WTC11 (cell line): Measurements from ENCODE around the gene LYZ. TPM values are rescaled to one million over a fixed set of nuclear protein-coding genes. Genes with fewer than 3 reads are reported as not detected.

Experiments
- ATAC-seq: fragments of 200-7000 bp; cut with Tn5 transposase; 2 replicates; pipeline ENCODE4 v1.10.0; 2021; ENCODE audit warnings: mild to moderate bottlenecking, moderate library complexity
- CTCF ChIA-PET: fragments of 300-600 bp; sonication (Branson Sonifier 250); formaldehyde crosslinking; loops from one replicate; lab custom pipeline; 2021; ENCODE audit warnings: antibody characterized with exemption; lab: Charles Lee
- POLR2A ChIA-PET: fragments of 350-600 bp; sonication (Branson Sonifier 250); formaldehyde crosslinking; loops from one replicate; lab custom pipeline; 2021; ENCODE audit warnings: antibody characterized with exemption; lab: Charles Lee
- DNase-seq: peaks from one replicate; pipeline ENCODE4 v3.0.0; 2021; ENCODE audit warnings: low spot score
- H3K27ac Mint-ChIP-seq: 2 replicates; pipeline ENCODE4 v1.8.0; 2021; ENCODE audit warnings: mixed read lengths
- H3K27me3 Mint-ChIP-seq: 2 replicates; pipeline ENCODE4 v1.8.0; 2021; ENCODE audit warnings: low read depth, mild to moderate bottlenecking, moderate library complexity, mixed read lengths
- H3K36me3 Mint-ChIP-seq: 2 replicates; pipeline ENCODE4 v1.8.0; 2021; ENCODE audit warnings: mixed read lengths
- H3K4me1 Mint-ChIP-seq: 2 replicates; pipeline ENCODE4 v1.8.0; 2022; ENCODE audit warnings: mixed read lengths
- H3K4me3 Mint-ChIP-seq: 2 replicates; pipeline ENCODE4 v1.8.0; 2021; ENCODE audit warnings: mild to moderate bottlenecking, moderate library complexity, mixed read lengths
- H3K9me3 Mint-ChIP-seq: 2 replicates; pipeline ENCODE4 v1.8.0; 2021; ENCODE audit warnings: mixed read lengths
- FOXK1 ChIP-seq: sonication (generic); formaldehyde crosslinking; IDR thresholded peaks from 2 replicates; pipeline ENCODE4 v1.8.0; 2022; ENCODE audit warnings: mild to moderate bottlenecking, moderate library complexity, missing genetic modification reagents
- HMGA2 ChIP-seq: fragments of 250-450 bp; sonication (Bioruptor Pico); IDR thresholded peaks from 2 replicates; pipeline ENCODE4 v1.4.0; 2021; ENCODE audit warnings: mild to moderate bottlenecking, moderate library complexity
- IRF2 ChIP-seq: sonication (generic); formaldehyde crosslinking; IDR thresholded peaks from 2 replicates; pipeline ENCODE4 v1.8.0; 2022; ENCODE audit warnings: low read depth, missing genetic modification reagents, borderline replicate concordance
- NR1H2 ChIP-seq: sonication (generic); formaldehyde crosslinking; IDR thresholded peaks from 2 replicates; pipeline ENCODE4 v1.9.0; 2021; ENCODE audit warnings: mild to moderate bottlenecking, moderate library complexity, missing genetic modification reagents
- OVOL2 ChIP-seq: fragments of 250-450 bp; sonication (Bioruptor Pico); IDR thresholded peaks from 2 replicates; pipeline ENCODE4 v1.9.0; 2021; ENCODE audit warnings: mild to moderate bottlenecking, borderline replicate concordance
- RELA ChIP-seq: sonication (generic); formaldehyde crosslinking; IDR thresholded peaks from 2 replicates; pipeline ENCODE4 v1.8.1; 2022; ENCODE audit warnings: missing genetic modification reagents, mild to moderate bottlenecking, borderline replicate concordance
- SOX15 ChIP-seq: fragments of 250-450 bp; sonication (Bioruptor Pico); IDR thresholded peaks from 2 replicates; pipeline ENCODE4 v1.9.0; 2021; ENCODE audit warnings: mild to moderate bottlenecking
- TEAD1 ChIP-seq: sonication (generic); formaldehyde crosslinking; IDR thresholded peaks from 2 replicates; pipeline ENCODE4 v1.8.0; 2022; ENCODE audit warnings: mild to moderate bottlenecking, missing genetic modification reagents
- ZBTB21 ChIP-seq: sonication (generic); formaldehyde crosslinking; IDR thresholded peaks from 2 replicates; pipeline ENCODE4 v1.8.1; 2023; ENCODE audit warnings: mild to moderate bottlenecking, missing genetic modification reagents, borderline replicate concordance
- ZNF232 ChIP-seq: sonication (generic); formaldehyde crosslinking; IDR thresholded peaks from 2 replicates; pipeline ENCODE4 v1.8.0; 2022; ENCODE audit warnings: mild to moderate bottlenecking, missing genetic modification reagents
- ZNF416 ChIP-seq: fragments of 250-450 bp; sonication (Bioruptor Pico); IDR thresholded peaks from 2 replicates; pipeline ENCODE4 v1.9.0; 2021; ENCODE audit warnings: mild to moderate bottlenecking, inconsistent platforms
- ZNF423 ChIP-seq: fragments of 250-450 bp; sonication (Bioruptor Pico); IDR thresholded peaks from 2 replicates; pipeline ENCODE4 v2.1.2; 2022; ENCODE audit warnings: mild to moderate bottlenecking, moderate library complexity
- total RNA-seq: library from RNA; stranded (reverse); gene quantifications from 3 replicates; pipeline ENCODE4 v1.2.3, GENCODE V29; 2021
- TF ChIP-seq, protein P1 (sequence below): fragments of 250-450 bp; sonication (Bioruptor Pico); IDR thresholded peaks from 2 replicates; pipeline ENCODE4 v1.8.0; 2021; ENCODE audit warnings: mild to moderate bottlenecking
- TF ChIP-seq, protein P2 (sequence below): sonication (generic); formaldehyde crosslinking; conservative IDR thresholded peaks from 2 replicates; pipeline ENCODE4 v1.8.1; 2022; ENCODE audit warnings: mild to moderate bottlenecking, missing genetic modification reagents
- TF ChIP-seq, protein P3 (sequence below): sonication (generic); formaldehyde crosslinking; IDR thresholded peaks from 2 replicates; pipeline ENCODE4 v1.8.0; 2022; ENCODE audit warnings: mild to moderate bottlenecking, missing genetic modification reagents
- TF ChIP-seq, protein P4 (sequence below): sonication (generic); formaldehyde crosslinking; IDR thresholded peaks from 2 replicates; pipeline ENCODE4 v1.8.0; 2023; ENCODE audit warnings: missing genetic modification reagents
- TF ChIP-seq, protein P5 (sequence below): sonication (generic); formaldehyde crosslinking; conservative IDR thresholded peaks from 2 replicates; pipeline ENCODE4 v1.8.1; 2023; ENCODE audit warnings: mild to moderate bottlenecking, low read depth, missing genetic modification reagents, moderate library complexity
- TF ChIP-seq, protein P6 (sequence below): sonication (generic); formaldehyde crosslinking; IDR thresholded peaks from 2 replicates; pipeline ENCODE4 v1.8.0; 2022; ENCODE audit warnings: missing genetic modification reagents
- TF ChIP-seq, protein P7 (sequence below): sonication (generic); formaldehyde crosslinking; IDR thresholded peaks from 2 replicates; pipeline ENCODE4 v1.8.1; 2023; ENCODE audit warnings: mild to moderate bottlenecking, missing genetic modification reagents
- TF ChIP-seq, protein P8 (sequence below): sonication (generic); formaldehyde crosslinking; IDR thresholded peaks from 2 replicates; pipeline ENCODE4 v1.8.0; 2022; ENCODE audit warnings: mild to moderate bottlenecking, missing genetic modification reagents

Gene LYZ
- total RNA-seq, 1 experiment from 2014 or later, result 1.0 TPM

DNA sequence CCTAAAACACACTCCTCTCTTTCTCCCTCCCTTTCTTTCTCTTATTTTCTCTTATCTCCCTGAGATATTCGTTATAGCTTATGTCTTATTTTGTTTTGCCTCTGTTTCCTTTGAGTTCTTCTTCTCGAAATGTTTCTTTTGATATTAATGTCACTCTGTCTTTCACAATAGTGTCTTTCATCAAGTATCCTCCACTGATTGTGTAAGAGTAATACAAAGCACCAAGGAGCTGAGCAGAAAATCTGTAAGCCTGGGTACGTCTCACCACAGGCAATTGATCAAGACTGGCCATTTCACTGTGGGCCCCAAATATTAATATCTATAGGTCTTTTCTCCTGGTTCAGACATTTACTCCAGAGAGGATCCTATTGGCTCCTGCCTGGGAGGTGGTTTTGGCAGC is 4.8 kb upstream of the LYZ start (continued):
- TF ChIP-seq, protein P1, sequence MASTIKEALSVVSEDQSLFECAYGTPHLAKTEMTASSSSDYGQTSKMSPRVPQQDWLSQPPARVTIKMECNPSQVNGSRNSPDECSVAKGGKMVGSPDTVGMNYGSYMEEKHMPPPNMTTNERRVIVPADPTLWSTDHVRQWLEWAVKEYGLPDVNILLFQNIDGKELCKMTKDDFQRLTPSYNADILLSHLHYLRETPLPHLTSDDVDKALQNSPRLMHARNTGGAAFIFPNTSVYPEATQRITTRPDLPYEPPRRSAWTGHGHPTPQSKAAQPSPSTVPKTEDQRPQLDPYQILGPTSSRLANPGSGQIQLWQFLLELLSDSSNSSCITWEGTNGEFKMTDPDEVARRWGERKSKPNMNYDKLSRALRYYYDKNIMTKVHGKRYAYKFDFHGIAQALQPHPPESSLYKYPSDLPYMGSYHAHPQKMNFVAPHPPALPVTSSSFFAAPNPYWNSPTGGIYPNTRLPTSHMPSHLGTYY (CRISPR knock-in tag), result no peak
- TF ChIP-seq NR1H2 (CRISPR knock-in tag), result no peak

DNA sequence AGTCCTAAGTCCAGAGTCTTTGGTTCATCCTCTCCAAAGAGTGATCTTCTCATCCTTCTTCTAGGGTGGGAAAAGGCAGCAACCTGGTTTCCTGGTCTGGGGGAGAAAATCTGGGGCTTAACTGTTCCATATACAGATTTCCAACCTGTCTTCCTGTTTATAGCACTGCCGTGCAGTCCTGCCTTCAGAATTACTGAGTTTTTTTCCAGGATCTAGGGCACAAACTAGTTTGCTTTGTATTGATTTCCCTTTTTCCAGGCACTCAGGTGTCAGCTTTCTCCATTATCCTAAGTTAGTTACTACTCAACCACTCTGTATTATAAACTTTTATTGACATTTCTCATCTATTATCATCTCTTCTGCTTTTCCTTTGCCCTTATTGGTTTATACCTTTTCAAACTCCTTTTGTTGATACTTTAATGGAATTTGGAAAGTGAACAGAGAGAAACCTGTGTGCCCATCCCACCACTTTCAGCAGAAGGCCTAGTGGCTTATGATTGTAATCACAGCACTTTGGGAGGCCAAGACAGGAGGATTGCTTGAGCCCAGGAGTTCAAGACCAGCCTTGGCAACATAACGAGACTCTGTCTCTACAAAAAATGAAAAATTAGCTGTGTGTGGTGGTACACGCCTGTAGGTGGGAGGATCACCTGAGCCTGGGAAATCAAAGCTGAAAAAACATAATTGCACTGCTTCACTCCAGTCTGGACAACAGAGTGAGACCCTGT is 4.1 kb upstream of the LYZ start:
- no peak for TF ChIP-seq OVOL2 (CRISPR knock-in tag)
- no peak for TF ChIP-seq FOXK1 (CRISPR knock-in tag)
- TF ChIP-seq SOX15 (CRISPR knock-in tag), result no peak
- TF ChIP-seq ZBTB21 (CRISPR knock-in tag), result no peak
- no peak for TF ChIP-seq ZNF232 (CRISPR knock-in tag)
- TF ChIP-seq, protein P2, sequence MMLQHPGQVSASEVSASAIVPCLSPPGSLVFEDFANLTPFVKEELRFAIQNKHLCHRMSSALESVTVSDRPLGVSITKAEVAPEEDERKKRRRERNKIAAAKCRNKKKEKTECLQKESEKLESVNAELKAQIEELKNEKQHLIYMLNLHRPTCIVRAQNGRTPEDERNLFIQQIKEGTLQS (CRISPR knock-in tag), result no peak
- TF ChIP-seq, protein P3, sequence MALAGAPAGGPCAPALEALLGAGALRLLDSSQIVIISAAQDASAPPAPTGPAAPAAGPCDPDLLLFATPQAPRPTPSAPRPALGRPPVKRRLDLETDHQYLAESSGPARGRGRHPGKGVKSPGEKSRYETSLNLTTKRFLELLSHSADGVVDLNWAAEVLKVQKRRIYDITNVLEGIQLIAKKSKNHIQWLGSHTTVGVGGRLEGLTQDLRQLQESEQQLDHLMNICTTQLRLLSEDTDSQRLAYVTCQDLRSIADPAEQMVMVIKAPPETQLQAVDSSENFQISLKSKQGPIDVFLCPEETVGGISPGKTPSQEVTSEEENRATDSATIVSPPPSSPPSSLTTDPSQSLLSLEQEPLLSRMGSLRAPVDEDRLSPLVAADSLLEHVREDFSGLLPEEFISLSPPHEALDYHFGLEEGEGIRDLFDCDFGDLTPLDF, result no peak
- no peak for TF ChIP-seq RELA (CRISPR knock-in tag)
- TF ChIP-seq ZNF416 (CRISPR knock-in tag), result no peak
- TF ChIP-seq, protein P4, sequence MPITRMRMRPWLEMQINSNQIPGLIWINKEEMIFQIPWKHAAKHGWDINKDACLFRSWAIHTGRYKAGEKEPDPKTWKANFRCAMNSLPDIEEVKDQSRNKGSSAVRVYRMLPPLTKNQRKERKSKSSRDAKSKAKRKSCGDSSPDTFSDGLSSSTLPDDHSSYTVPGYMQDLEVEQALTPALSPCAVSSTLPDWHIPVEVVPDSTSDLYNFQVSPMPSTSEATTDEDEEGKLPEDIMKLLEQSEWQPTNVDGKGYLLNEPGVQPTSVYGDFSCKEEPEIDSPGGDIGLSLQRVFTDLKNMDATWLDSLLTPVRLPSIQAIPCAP (CRISPR knock-in tag), result no peak
- TF ChIP-seq, protein P5, sequence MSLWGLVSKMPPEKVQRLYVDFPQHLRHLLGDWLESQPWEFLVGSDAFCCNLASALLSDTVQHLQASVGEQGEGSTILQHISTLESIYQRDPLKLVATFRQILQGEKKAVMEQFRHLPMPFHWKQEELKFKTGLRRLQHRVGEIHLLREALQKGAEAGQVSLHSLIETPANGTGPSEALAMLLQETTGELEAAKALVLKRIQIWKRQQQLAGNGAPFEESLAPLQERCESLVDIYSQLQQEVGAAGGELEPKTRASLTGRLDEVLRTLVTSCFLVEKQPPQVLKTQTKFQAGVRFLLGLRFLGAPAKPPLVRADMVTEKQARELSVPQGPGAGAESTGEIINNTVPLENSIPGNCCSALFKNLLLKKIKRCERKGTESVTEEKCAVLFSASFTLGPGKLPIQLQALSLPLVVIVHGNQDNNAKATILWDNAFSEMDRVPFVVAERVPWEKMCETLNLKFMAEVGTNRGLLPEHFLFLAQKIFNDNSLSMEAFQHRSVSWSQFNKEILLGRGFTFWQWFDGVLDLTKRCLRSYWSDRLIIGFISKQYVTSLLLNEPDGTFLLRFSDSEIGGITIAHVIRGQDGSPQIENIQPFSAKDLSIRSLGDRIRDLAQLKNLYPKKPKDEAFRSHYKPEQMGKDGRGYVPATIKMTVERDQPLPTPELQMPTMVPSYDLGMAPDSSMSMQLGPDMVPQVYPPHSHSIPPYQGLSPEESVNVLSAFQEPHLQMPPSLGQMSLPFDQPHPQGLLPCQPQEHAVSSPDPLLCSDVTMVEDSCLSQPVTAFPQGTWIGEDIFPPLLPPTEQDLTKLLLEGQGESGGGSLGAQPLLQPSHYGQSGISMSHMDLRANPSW, result no peak
- no peak for TF ChIP-seq HMGA2
- no peak for TF ChIP-seq IRF2 (CRISPR knock-in tag)
- TF ChIP-seq, protein P6, sequence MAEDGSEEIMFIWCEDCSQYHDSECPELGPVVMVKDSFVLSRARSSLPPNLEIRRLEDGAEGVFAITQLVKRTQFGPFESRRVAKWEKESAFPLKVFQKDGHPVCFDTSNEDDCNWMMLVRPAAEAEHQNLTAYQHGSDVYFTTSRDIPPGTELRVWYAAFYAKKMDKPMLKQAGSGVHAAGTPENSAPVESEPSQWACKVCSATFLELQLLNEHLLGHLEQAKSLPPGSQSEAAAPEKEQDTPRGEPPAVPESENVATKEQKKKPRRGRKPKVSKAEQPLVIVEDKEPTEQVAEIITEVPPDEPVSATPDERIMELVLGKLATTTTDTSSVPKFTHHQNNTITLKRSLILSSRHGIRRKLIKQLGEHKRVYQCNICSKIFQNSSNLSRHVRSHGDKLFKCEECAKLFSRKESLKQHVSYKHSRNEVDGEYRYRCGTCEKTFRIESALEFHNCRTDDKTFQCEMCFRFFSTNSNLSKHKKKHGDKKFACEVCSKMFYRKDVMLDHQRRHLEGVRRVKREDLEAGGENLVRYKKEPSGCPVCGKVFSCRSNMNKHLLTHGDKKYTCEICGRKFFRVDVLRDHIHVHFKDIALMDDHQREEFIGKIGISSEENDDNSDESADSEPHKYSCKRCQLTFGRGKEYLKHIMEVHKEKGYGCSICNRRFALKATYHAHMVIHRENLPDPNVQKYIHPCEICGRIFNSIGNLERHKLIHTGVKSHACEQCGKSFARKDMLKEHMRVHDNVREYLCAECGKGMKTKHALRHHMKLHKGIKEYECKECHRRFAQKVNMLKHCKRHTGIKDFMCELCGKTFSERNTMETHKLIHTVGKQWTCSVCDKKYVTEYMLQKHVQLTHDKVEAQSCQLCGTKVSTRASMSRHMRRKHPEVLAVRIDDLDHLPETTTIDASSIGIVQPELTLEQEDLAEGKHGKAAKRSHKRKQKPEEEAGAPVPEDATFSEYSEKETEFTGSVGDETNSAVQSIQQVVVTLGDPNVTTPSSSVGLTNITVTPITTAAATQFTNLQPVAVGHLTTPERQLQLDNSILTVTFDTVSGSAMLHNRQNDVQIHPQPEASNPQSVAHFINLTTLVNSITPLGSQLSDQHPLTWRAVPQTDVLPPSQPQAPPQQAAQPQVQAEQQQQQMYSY (CRISPR knock-in tag), result no peak
- TF ChIP-seq TEAD1 (CRISPR knock-in tag), result no peak
- TF ChIP-seq, protein P7, sequence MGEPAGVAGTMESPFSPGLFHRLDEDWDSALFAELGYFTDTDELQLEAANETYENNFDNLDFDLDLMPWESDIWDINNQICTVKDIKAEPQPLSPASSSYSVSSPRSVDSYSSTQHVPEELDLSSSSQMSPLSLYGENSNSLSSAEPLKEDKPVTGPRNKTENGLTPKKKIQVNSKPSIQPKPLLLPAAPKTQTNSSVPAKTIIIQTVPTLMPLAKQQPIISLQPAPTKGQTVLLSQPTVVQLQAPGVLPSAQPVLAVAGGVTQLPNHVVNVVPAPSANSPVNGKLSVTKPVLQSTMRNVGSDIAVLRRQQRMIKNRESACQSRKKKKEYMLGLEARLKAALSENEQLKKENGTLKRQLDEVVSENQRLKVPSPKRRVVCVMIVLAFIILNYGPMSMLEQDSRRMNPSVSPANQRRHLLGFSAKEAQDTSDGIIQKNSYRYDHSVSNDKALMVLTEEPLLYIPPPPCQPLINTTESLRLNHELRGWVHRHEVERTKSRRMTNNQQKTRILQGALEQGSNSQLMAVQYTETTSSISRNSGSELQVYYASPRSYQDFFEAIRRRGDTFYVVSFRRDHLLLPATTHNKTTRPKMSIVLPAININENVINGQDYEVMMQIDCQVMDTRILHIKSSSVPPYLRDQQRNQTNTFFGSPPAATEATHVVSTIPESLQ (CRISPR knock-in tag), result no peak
- no peak for TF ChIP-seq ZNF423 (CRISPR knock-in tag)
- TF ChIP-seq, protein P8, sequence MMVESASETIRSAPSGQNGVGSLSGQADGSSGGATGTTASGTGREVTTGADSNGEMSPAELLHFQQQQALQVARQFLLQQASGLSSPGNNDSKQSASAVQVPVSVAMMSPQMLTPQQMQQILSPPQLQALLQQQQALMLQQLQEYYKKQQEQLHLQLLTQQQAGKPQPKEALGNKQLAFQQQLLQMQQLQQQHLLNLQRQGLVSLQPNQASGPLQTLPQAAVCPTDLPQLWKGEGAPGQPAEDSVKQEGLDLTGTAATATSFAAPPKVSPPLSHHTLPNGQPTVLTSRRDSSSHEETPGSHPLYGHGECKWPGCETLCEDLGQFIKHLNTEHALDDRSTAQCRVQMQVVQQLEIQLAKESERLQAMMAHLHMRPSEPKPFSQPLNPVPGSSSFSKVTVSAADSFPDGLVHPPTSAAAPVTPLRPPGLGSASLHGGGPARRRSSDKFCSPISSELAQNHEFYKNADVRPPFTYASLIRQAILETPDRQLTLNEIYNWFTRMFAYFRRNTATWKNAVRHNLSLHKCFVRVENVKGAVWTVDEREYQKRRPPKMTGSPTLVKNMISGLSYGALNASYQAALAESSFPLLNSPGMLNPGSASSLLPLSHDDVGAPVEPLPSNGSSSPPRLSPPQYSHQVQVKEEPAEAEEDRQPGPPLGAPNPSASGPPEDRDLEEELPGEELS (CRISPR knock-in tag), result no peak
- no peak overlapping the region for H3K4me3 Mint-ChIP-seq
- no peaks in the 10 kb centered on the region for H3K27me3 Mint-ChIP-seq
- CTCF ChIA-PET, result no interaction called here
- DNase-seq (no peak), ATAC-seq (no peak)
- POLR2A ChIA-PET, result no interaction called here
- H3K4me1 Mint-ChIP-seq, result no peaks in the 10 kb centered on the region; the same call in 1 of the 2 replicates
- no peak overlapping the region for H3K27ac Mint-ChIP-seq
- H3K9me3 Mint-ChIP-seq, result no peaks in the 10 kb centered on the region
- H3K36me3 Mint-ChIP-seq, result no peaks in the 10 kb centered on the region
